SK-N-SH (cell line): ENCODE results near the gene RASEF.

Experiments used
- POLR2AphosphoS5 ChIP-seq: IDR thresholded peaks from 2 replicates; pipeline ENCODE4 v1.6.1; 2012; ENCODE audit warnings: low read depth, low read length
- TF ChIP-seq, protein P1 (sequence below): fragments of 200-600 bp; sonication (generic); IDR thresholded peaks from 2 replicates; pipeline ENCODE4 v1.6.1; 2017; ENCODE audit warnings: antibody characterized with exemption, mild to moderate bottlenecking, moderate library complexity

DNA sequence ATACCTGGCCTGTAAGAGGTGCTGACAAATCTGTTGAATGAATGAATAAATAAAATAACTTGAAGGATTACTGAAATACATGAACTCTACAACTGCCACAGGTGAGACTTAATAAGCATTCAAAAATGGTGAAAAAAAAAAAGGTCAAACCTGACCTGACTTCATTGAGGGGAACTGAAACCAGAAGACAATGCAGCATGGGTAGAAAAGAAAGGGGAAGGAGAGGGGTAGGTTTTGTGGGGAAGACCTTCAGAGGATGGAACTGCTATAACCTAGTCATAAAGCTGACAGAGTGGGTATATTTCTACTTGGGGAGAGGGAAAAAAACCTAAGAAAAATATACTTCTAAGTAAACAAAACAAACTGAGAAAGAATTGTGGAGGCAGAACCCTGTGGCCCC is 56.6 kb downstream of the RASEF start:
- TF ChIP-seq, protein P1, sequence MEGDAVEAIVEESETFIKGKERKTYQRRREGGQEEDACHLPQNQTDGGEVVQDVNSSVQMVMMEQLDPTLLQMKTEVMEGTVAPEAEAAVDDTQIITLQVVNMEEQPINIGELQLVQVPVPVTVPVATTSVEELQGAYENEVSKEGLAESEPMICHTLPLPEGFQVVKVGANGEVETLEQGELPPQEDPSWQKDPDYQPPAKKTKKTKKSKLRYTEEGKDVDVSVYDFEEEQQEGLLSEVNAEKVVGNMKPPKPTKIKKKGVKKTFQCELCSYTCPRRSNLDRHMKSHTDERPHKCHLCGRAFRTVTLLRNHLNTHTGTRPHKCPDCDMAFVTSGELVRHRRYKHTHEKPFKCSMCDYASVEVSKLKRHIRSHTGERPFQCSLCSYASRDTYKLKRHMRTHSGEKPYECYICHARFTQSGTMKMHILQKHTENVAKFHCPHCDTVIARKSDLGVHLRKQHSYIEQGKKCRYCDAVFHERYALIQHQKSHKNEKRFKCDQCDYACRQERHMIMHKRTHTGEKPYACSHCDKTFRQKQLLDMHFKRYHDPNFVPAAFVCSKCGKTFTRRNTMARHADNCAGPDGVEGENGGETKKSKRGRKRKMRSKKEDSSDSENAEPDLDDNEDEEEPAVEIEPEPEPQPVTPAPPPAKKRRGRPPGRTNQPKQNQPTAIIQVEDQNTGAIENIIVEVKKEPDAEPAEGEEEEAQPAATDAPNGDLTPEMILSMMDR: no peak
- no peak for TF ChIP-seq POLR2AphosphoS5
